Thyroid gland (tissue), 4 donors: Measurements from ENCODE around the gene CEP83.

Experiments used
- POLR2A ChIP-seq, 2 donors: fragments of 450-650 bp; IDR thresholded peaks; one replicate each; pipeline ENCODE4 v1.6.1; 2017; ENCODE audit warnings: antibody characterized with exemption in 2 of 2, mild to moderate bottlenecking in 2 of 2, moderate library complexity in 1 of 2
- TF ChIP-seq, protein P1 (sequence below), 6 experiments: fragments of 200-600 bp in 3 of 6; fragments of 450-650 bp in 3 of 6; sonication (generic) in 3 of 6; IDR thresholded peaks; one replicate each; pipeline ENCODE4 v1.5.1; 2016 to 2019; ENCODE audit warnings: antibody characterized with exemption in 6 of 6, mild to moderate bottlenecking in 2 of 6, inconsistent platforms in 1 of 6, moderate library complexity in 1 of 6

DNA sequence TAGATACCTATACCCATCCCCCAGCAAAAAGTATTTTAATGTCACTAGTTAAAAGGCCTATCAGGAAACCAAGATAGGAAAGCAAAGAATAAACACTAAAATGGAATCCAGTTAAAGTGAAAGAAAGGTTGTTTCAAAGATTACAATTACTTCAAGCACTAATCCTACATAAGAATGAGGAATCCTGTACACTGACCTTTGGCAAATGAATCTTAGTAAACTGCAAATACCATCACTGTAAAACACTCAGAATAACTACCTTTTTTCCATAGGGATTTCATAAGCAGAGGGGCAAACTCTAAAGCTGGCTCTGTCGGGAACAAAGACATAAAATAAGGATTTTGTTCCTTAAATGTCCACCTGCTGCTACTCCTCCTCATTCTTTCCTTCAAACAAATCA is 25.9 kb downstream of the CEP83 start:
- TF ChIP-seq, protein P1, sequence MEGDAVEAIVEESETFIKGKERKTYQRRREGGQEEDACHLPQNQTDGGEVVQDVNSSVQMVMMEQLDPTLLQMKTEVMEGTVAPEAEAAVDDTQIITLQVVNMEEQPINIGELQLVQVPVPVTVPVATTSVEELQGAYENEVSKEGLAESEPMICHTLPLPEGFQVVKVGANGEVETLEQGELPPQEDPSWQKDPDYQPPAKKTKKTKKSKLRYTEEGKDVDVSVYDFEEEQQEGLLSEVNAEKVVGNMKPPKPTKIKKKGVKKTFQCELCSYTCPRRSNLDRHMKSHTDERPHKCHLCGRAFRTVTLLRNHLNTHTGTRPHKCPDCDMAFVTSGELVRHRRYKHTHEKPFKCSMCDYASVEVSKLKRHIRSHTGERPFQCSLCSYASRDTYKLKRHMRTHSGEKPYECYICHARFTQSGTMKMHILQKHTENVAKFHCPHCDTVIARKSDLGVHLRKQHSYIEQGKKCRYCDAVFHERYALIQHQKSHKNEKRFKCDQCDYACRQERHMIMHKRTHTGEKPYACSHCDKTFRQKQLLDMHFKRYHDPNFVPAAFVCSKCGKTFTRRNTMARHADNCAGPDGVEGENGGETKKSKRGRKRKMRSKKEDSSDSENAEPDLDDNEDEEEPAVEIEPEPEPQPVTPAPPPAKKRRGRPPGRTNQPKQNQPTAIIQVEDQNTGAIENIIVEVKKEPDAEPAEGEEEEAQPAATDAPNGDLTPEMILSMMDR (IDR thresholded peaks at IDR 0.05) = no peak
- TF ChIP-seq POLR2A (IDR thresholded peaks at IDR 0.05) = no peak
